ENCODE measurements around the gene EFCAB14.

GRCh38 chr1:46721204-46721603 is 2.3 kb upstream of the EFCAB14 start:
- TF ChIP-seq POLR2A (IDR thresholded peaks at IDR 0.05; ENCODE audit: borderline replicate concordance, extremely low read depth, insufficient read depth, insufficient read length) (no peak), EZH2 (IDR thresholded peaks at IDR 0.05) (no peak), SIN3A (IDR thresholded peaks at IDR 0.05; ENCODE audit: low read depth) (no peak), POLR2AphosphoS5 (IDR thresholded peaks at IDR 0.05; ENCODE audit: low read depth, low read length) (no peak), ZNF274 (IDR thresholded peaks at IDR 0.05; ENCODE audit: low read depth, low read length) (no peak), RAD21 (IDR thresholded peaks at IDR 0.05; ENCODE audit: low read depth) (no peak), CTCF (IDR thresholded peaks at IDR 0.05 in 2 of 3, conservative IDR thresholded peaks at IDR 0.05 in 1 of 3; ENCODE audit: borderline replicate concordance in 1 of 3, insufficient read depth in 1 of 3, low read depth in 2 of 3, low read length in 2 of 3) (no peak), SP1 (IDR thresholded peaks at IDR 0.05; ENCODE audit: low read depth) (no peak), ZFX (IDR thresholded peaks at IDR 0.05) (no peak)
